GM18861 (cell line): ENCODE results near the gene NPR3.

Source experiments
- ATAC-seq: cut with Tn5 transposase; IDR thresholded peaks from one replicate; pipeline ENCODE4 v1.9.1; 2021; ENCODE audit not compliant: unreplicated experiment

The NPR3 gene

DNA sequence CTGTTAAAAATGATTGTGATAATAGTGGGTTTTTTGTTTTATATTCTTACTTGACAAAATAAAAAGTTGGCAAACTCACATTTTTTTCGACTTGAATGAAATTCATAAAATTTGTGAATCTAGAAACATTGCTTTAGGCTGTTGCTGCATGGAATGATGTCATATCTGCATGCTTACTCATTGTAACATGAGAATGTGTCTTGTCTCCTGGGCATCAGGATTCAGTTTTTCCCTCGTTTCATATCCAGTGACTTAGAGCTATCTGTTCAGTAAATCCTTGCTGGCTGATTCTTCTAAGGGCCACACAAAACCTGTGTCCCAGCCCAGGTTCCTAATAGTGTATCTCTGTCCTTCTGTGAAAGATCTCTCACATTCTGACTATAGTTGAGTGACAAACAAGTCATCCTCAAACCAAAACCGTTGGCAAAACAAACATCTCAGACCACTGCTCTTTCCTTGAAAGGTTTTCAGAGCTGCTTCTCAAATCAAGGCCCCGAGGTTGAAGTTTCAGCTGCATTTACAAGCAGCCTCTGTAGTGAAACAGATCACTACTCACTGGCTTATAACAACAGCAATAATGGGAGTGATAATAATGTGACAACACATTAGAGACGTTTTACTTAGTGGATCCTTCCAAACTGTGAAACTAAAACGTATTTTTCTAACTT lies 95.0 kb downstream of the NPR3 start:
- ATAC-seq = no peak

DNA sequence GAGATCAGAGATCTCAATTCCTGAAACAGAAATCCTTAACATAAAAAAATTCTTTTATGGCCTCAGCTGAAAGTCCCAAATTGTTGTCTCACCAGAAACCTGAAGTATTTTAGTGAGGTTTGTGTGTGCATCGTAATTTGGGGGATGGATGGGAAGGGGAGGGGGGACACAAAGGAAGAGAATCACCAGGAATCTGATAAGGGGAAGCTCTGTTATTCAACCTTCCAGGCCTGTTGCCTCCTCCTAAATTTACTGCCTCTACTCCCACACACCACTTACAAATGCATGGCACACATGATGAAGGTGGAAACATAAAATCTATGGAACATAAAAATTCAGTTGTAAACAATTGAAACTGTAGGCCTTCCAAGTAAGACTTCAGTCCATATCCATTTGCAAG lies 97.7 kb downstream of the NPR3 start:
- no peak for ATAC-seq

- no peak for ATAC-seq
Measured at GRCh38 chr5:32810804-32811203, 99.7 kb downstream of the NPR3 start.

DNA sequence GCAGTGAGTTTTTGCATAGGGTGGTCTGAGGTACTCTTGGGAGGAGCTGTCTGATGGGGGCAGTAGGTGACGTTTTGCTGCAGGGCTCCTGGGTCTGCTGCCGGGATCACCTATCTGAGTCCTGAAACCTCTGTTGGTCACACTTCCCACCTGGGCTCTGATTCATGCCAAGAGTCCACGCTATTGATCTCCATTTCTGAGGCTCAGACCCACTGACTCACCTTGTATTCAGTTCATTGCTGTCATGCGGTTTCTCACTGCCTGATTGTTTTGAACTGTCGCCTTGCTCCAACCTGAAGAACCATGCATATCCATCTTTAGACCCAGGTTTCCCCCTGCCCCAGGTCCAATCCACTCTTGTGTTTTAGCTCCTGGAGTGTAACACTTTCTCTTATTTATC lies 101.3 kb downstream of the NPR3 start:
- ATAC-seq = no peak

DNA sequence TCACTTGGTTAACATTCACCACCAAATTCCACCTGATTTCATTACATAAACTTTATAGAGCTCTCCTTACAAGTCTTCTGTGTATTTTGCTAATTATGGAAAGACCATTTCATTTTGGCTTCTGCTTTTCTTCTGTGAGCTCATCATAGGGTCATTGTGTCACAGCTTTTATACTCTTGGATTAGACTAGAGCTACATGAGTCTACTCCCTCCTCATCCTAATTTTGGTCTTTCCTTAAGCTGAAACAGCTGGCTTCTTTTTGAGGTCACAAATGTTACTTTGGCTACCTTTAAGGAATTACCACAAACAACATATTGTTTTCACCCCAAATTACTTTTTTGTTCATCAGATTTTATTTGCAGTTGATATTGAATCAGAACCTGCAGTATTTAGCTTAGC lies 103.0 kb downstream of the NPR3 start:
- no peak for ATAC-seq

- ATAC-seq = no peak
Measured at GRCh38 chr5:32814620-32815019, 103.5 kb downstream of the NPR3 start.

- no peak for ATAC-seq
Measured at GRCh38 chr5:32827981-32828380, 116.9 kb downstream of the NPR3 start.

DNA sequence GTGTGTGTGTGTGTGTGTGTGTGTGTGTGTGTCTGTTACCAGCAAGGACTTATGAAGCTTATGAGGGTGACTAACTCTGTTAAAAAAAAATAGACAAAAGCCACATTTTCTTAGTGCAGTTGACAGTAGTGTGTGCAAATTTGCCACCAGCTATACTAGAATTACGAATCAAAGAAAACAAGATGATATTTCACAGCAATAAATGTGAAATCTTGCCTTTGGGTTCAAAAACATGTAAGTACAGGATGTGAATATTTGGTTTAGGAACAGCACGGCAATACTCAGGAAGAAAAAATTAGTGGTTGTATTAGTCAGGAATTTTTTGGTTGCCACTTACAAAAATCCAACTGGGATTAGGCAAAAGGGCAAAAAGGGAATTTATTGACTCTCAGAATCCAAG lies 117.4 kb downstream of the NPR3 start:
- no peak for ATAC-seq

DNA sequence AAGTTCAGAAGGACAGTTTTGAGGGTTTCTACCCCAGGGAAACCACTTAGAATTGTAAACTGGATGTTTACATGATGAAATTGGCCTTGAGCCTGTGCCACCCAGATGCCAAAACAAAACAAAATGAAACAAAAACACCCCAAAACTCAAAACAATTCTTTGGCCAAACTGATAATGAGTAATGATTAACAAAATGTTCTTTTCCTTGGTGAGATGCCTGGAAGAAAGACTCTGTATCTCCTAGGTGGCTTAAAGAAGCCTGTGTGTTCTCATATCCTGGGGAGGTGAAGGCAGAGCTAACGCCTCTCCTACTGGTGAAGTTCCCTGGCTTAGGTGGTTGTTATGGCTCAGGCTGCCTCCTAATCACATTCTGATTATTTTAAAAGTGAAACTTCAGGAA lies 120.5 kb downstream of the NPR3 start:
- no peak for ATAC-seq

- no peak for ATAC-seq
Measured at GRCh38 chr5:32833127-32833526, 122.0 kb downstream of the NPR3 start.

DNA sequence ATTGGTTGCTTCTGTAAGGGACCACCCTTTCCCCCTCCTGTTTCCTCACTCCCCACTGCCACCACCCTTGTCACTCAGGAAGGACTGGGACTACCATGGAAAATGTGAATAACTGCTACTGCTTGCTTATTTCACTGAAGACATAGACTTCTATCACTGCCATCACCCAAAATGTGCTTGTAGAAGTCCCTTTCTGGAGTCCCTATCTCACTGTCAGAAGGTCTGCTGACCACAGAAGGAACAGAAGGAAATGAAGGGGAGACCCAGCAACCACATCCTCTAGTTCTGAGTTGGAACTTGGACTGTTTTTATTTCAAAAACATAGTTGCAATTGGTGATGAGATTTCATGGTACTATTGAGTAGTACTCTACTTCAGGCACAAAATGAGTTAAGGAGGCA lies 122.5 kb downstream of the NPR3 start:
- ATAC-seq = no peak

GRCh38 chr5:32834251-32834650 lies 123.1 kb downstream of the NPR3 start:
- ATAC-seq = no peak

DNA sequence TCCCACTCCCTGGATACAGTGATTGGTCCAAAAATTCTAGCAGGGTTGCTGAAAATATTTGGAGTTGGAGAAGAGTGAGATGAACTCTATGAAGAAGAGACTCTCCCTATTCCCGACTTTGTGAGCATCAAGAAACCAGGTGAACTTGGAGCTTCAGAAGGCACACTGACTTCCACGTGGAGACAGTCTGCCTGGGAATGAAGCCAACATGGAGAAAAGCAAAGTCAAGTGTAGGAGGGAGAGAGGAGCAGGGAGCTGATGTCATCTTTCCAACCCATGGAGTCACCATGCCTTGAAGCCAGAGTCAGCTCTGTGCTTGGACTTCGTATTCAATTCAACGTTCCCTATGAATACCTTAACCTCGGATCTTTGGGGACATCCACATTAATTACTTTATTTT lies 125.1 kb downstream of the NPR3 start:
- no peak for ATAC-seq

- ATAC-seq = no peak
Measured at GRCh38 chr5:32837211-32837610, 126.1 kb downstream of the NPR3 start.

DNA sequence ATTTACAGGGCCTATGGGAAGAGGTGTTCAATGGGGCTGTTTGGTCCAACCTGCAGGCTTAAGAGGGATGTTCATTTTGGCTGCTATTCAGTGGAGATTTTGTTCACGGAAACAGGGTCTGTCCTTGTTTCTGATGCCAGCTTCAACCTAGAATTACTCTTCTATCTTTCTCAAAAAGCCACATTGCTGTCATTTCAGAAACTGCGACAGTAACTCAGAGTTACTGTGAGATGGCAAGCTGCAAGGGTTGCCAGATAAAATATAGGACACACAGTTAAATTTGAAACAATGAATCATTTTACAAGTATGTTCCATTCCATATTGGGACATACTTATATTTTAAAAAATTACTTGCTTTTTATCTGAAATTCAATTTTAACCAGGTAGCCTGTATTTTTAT lies 128.0 kb downstream of the NPR3 start:
- ATAC-seq = no peak

DNA sequence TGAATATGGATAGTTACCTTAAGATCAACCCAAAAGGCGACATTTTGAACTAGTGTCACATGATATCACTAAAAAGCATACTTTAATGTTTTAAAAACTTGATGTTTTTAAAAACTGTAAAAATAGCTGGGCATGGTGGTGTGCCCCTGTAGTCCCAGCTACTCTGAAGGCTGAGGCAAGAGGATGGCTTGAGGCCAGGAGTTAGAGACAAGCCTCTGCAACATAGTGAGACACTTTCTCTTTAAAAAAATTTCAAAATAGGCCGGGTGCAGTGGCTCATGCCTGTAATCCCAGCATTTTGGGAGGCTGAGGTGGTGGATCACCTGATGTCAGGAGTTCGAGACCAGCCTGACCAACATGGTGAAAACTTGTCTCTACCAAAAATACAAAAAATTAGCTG lies 129.5 kb downstream of the NPR3 start:
- ATAC-seq = no peak
